DMS114 treated with DMSO at 0.1 percent for 48 hours (cell line): ENCODE data around the gene GIMAP5.
A peak's percentile ranks its signal among the peaks of the same experiment; 100 is the strongest.

Experiments
- DNase-seq: peaks from one replicate; lab custom pipeline; 2025; ENCODE audit not compliant: unreplicated experiment; lab: John Stamatoyannopoulos, UW

The GIMAP5 gene

DNA sequence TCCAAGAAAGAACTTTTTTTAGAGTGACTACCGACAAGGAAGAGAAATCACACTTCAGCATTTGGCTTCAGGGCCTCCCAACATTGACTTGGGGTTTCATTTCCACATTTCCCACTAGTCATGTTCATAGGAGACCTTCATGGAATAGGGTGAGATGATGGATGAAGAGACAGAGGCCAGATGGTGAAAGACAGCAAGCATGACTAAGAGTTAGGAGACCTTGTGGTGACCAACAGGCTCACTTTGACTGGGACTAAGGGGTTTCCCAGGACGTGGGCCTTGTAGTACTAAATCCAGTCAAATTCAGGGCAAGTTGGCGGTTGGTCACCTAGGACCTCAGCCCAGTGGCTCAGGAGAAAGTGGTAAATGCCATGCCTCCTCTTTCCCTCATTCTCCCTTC, 3.0 kb upstream of the GIMAP5 start:
- DNase-seq = no peak

DNA sequence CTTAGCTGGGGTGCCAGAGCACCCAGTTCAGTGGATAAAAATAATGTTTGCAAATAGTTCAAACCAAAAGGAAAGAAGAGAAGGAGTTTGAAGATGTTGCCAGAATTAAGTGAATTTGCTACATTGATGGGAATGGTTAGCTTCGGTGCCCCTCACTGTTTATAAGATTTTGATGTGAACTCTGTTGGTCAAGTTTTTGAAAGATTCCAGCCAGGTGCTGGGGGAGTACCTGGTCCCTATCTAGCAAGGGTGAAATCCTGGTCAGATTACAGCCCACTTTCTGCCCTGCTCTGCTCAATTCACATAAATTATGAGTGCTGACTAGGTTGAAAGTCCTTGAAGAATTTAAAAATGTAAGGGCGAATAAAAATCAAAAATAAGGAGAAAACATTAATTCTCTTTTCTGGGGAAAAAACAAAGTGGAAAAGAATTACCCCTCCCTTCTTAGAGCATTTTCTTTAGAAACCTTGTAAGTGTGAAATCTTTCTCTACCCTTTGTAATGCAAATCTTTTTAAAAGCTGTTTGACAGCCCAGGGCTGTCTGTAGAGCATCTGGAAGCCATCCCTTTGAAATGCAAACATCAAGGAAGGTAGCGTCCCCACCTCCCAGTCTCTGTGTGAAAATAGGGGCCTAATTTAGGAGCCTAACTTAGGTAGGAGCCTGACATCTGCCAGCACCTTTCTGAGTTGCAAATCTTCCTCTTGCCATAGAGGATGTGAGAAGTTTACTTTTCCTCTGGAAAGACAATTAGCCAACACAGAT, 1.4 kb upstream of the GIMAP5 start:
- no peak for DNase-seq

DNA sequence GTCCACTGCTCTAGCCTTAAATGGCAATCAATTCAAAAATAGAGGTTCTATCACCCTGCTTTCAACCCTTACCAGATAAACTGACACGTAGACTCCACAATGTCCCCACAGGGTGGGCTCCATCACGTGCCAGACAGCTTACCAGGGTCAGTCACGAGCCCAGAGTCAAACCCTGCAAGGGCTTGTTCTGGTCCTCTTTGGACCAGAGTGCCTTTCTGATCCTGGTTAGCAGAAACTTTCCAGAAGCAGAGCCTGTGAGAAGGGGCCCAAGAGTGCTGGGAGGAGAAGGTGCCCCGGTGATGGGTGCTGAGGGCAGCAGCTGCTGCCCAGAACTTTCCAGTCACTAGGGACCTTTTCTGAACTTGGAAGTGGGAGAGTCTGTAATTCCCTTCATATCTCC, 354 bp upstream of the GIMAP5 start:
- DNase-seq = no peak

DNA sequence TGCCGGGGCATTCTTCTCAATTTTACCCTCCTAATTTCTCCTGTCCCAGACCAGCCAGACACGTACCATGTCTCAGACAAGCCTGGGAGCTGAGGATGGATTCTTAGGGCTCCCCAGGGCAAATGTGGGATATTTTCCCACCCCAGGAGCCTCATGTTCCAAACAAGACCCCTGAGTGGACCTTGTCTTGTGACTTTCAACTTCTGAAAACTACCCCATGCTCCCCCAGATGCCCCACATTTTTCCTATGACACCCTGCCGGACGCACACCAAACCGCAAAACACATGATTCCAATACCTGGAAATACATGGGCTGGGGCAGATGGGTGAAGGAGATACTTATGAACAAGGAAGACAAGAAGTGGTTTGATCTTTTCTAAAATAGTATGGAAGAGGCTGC, 874 bp downstream of the GIMAP5 start:
- DNase-seq = no peak

DNA sequence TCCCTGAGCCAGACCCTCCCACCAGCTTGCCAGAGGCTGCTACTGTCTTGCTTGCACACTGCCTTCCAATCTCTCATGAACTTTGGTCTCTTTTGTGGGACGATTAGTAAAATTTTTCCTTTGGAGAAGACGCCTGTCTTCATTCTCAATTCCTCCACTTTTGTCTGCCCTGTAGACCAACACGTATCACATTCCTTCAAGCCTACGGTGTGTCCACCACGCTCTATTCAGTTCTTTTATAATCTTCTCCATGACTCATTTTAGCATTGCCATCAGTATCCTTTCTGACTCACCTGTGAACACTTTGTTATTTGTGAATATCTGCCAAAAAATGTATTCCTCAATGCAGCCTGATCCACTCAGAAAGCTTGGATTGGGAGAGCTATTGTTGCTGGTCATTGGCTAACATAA, 1.4 kb downstream of the GIMAP5 start:
- no peak for DNase-seq

DNA sequence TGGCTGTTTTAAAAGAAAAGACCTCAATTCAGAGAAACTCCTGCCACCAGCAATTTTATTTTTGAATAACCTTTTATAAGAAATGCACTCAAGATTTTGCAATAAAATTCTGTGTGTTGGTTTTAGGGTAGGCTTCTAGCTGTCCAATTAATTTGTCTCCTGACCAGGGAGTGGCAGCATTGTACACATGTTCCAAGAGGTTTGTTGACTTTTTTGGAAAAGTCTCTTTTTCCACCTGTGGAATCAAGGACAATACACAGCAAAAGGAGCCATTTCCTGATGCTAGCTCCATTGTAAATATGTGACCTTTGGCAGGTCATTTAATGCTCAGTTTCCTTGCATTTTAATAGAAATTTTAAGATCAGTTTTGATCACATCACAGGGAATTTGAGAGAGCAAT, 1.8 kb downstream of the GIMAP5 start:
- DNase-seq = no peak

DNA sequence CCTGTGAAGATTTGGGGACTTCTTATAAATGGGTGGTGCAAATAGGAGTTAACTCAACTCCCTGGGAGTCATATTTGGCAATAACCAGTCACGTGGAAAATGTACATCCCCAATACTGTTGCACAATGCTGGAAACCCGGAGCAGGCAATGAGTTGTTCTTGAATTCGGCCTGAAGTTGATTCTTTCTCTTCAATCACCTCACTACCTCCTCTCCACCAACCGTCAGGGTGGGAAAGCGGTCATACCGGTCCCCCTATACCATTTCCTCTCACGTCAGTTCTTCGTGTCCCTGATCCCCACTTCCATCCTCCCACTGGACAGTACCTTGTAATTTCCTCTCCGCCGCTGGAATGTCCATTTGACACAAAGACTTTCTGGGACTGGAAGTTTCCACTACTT, 2.8 kb downstream of the GIMAP5 start:
- DNase-seq = no peak

DNA sequence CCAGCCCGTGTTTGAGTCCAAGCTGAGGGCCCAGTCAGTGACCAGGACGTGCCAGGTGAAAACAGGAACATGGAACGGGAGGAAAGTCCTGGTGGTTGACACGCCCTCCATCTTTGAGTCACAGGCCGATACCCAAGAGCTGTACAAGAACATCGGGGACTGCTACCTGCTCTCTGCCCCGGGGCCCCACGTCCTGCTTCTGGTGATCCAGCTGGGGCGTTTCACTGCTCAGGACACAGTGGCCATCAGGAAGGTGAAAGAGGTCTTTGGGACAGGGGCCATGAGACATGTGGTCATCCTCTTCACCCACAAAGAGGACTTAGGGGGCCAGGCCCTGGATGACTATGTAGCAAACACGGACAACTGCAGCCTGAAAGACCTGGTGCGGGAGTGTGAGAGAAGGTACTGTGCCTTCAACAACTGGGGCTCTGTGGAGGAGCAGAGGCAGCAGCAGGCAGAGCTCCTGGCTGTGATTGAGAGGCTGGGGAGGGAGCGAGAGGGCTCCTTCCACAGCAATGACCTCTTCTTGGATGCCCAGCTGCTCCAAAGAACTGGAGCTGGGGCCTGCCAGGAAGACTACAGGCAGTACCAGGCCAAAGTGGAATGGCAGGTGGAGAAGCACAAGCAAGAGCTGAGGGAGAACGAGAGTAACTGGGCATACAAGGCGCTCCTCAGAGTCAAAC, 5.2 kb downstream of the GIMAP5 start:
- DNase-seq = no peak

DNA sequence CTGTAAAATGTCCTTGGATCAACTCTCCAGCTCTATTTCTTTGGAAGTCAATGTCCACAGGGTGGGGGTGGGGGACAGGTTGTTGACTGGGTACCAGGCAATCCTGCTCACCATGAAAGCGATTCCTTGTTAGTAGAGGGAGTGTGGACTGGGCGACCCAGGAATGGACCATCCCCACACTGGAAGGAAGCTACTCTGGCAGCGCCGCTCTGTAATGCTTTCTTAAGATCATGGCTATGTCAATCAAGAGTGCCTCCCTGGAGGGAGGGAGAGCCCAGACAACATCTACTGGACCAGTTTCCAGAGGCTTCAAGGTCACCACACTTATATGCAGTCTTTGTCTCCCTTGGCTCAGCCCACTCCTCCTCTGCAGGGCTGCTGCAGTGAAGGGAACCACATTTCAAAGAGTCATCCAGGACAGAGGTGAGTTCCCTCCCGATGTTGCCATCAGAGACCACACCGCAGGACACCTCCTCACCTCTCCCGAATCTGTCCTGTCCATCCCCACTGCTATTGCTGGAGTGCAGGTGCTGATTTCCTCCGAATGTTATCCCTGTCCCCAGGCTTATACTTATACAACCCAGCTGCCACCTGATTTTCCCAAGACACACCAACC, 6.9 kb downstream of the GIMAP5 start:
- no peak for DNase-seq

DNA sequence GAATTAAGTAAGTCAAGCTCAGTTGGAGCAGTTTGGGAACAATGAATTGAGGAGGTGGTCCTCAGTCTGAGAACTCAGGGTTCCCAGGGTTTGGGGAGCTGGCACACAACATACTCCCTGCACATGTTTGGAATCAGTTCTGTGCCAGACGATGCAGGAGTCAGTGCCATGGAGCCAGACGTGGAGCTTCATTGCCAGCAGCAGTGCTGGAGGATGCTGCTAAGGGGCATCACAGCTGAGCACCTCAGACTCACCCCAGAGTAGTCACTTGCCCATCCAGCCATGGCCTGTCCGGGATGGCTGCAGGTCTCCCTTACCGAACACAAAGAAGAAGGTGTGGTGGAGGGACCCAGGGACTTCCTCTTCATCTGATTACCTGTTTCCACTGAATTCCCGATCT, 7.9 kb downstream of the GIMAP5 start:
- DNase-seq = no peak

DNA sequence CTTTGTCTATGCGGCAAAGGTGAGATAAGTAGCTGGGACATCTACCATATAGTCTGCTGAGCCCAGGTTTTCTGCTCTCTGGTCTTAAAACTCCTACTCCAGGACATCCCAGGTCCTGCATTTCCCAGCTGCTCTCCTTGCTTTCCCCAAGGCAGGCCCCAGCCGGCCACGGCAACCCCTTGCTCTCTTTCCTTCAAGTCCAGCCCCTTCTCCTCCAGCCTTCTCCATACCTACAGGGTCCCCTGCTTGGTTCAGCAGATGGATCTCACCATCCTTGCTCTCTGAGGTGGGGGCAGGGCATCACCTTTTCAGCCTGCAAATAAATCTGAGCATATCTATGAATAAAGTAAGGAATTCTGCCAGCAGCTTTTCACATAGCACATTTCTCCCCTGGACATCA, 8.7 kb downstream of the GIMAP5 start:
- DNase-seq = no peak

DNA sequence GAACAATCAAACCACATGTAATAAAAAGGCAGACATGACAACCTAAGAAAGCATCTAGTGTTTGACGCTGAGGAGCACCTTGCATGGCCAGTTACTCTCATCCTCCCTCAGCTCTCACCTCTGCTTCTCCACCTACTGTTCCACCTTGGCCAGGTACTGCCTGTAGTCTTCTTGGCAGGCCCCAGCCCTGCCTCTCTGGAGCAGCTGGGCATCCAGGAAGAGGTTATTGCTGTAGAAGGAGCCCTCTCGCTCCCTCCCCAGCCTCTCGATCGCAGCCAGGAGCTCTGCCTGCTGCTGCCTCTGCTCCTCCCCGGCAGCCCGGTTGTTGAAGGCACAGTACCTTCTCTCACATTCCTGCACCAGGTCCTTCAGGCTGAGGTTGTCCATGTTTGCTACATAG, 9.7 kb downstream of the GIMAP5 start:
- DNase-seq = no peak

DNA sequence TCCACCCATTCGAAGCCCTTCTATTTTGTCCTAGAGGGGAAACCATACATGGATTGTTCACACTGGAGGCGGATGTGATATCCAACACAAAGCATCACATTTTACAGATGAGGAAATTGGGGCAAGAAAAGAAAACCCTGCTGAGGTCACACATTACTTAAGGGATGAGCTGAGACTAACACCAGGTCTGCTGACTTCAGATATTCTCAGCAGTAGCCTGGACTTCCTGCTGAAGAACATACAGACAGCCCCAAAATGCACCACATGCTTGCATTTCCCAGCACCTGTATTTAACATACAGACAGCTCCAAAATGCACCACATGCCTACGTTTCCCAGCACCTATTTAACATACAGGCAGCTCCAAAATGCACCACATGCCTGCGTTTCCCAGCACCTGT, 11.2 kb downstream of the GIMAP5 start:
- DNase-seq = no peak

DNA sequence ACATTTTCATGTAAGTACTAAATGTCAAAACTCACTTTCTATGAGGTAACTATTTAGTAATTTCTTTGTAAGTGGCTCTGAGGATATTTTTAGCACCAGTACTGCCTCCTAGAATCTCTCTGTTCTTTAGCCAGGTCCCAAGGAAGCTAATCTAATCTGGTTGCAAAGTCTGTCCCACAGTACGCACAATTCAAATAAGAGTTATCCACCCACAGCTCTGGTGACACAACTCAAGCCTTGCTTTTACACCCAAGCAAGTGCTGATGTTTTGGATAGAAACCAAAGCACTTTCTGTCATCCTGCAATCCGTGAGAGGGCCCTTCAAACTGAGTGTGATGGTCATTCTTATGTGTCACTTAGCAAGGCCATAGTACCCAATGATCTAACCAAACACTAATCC, 14.5 kb downstream of the GIMAP5 start:
- no peak for DNase-seq

DNA sequence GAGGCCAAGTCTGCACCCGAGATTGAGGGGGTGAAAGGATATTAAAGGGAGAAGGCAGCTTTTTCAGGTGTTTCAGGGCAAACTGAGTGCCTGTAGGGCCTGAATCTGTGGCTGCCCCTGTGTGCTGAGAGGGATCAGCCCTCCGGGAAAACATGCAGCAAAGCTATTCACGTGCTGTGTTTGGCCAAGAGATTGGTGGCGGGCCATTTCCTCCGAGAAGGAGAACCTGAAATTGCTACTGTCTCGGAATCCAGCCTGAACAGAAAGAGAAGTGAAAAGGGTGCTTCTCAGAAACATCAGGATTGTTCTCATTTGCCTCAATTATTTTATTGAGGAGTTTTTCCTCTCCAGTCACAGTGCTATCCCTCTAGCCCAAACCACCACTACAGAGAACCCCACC, 16.0 kb downstream of the GIMAP5 start:
- no peak for DNase-seq

DNA sequence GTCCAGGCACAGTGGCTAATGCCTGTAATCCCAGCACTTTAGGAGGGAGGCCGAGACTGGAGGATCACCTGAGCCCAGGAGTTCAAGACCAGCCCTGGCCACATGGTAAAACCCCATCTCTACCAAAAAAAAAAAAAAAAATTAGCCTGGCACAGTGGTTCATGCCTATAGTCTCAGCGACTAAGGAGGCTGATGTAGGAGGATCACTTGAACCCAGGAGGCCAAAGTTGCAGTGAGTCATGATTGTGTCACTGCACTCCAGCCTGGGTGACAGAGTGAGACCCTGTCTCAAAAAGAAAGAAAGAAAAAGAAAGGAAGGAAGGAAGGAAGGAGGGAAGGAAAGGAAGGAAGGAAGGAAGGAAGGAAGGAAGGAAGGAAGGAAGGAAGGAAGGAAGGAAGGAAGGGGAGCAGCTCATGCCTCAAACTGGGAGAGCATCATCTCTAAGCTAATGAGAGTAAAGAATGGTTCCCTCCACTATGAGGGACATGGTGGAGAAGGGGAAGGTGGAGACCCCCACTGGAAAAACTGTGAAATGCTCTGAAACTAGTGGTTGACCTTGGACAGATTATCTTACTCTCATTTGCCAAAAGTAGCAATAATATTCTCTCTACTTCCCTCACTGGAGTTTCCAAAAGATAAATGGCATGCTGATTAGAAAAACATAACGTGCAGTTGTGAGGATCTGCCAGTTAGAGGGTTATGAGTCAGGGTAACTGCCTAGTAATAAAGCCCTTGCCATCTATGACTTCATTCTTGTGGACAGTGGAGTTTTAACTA, 16.8 kb downstream of the GIMAP5 start:
- DNase-seq = peak; percentile 2

DNA sequence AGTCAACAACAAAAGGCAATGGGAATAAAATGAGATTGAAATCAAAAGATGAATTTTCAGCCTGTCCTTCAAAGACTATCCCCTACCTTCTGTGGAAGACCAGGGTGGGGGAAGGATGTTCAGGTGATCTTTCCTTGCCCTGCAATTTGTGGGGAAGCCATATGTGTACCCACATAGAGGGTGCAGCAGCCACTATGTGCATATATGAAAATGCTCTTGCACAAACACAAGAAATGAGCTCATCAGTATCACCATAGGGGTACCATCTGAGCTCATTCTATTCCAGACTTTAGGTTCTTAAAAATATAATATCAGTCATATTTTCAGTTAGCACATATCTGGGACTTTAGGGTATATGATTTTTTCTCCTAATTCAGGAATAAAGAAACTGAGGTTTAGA, 17.7 kb downstream of the GIMAP5 start:
- DNase-seq = no peak

DNA sequence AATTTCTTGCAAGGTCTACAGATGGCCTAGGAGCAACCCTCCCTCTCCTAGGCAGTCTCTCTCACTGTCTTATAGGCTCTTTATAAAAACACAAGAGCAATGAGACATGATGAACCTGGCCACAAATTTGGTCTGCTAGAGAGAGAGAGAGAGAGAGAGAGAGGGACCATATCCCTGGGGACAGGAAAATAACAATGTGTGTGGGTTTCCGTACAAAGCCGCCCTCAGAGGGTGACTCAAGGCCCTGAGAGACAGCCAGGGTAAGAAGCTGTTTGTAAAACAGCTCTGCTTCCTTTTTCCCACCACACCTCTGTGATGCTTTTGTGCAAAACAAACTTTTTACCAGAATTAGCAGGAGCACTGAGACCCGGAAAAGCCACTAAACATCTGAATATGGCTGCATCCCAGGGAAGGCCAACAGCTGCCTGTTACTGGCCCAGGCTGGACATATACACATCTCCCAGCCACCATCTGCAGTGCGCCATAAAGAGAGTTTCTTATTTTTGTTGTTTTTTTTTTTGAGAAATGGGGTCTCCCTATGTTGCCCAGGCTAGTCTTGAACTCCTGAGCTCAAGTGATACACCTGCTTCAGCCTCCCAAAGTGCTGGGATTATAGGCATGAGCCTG, 18.4 kb downstream of the GIMAP5 start:
- DNase-seq = no peak

DNA sequence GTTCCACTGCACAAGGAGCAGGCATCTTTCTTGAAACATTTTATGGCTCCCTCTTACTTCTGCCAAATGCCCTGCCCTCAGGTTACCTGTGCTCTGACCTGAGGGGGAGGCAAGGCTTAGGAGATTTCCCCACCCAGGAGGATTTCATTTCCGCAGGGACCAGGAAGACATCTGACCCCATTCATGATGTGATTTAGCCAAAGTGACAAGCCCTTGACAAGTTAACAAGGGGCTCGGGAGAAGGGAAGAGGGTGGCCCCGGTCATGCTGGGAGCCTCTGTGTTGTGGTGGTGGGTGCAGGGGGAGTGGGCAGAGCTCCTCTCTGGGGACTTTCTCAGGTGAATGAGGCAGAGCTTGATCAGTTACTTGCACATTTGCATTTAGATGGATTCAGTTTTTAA, 18.9 kb downstream of the GIMAP5 start:
- DNase-seq = no peak

DNA sequence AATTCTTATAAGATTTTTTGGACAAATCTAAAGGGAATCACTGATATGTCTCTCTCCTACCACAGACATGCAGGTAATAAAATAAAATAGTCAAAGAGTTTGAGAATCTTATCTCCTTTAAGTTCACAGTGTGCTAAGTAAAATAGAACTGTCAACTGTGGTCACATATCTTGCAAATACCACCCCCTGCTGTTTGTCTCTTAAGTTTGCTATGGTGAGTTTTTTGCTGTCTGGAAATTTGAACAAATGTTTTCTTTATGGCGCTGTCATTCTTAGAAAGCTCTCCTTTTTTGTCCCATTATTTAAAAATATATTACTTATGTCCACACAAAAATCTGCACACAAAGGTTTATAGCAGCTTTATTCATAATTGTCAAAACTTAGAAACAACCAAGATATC, 19.6 kb downstream of the GIMAP5 start:
- DNase-seq = peak; percentile 7

DNA sequence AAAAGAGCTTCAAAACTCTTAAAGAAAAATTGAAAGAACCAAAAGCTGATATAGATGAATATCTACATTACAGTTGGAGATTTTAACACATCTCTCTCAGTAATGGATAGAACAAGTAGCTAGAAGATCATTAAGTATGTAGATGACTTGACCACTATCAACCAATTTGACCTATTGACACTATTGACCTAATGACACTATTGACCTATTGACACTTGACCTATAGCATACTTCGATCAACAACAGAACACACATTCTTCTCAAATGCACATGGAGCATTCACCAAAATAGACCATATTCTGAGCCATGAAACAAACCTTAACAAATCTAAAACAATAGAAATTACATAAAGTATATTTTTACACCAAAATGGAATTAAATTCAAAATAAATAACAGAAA, 22.3 kb downstream of the GIMAP5 start:
- DNase-seq = no peak
